Sigmoid colon (tissue), 7 donors: Measurements from ENCODE around the gene CCDC170. TPM values are rescaled to one million over a fixed set of nuclear protein-coding genes. Genes with fewer than 3 reads are reported as not detected.

Experiments
- DNase-seq: peaks from one replicate; pipeline ENCODE4 v3.0.0-alpha.2; 2019
- H3K27ac ChIP-seq, 4 donors: fragments of 200-600 bp; sonication (generic); one replicate each; pipeline ENCODE4 v1.5.1; 2016 to 2019; ENCODE audit warnings: mild to moderate bottlenecking in 1 of 4
- H3K27me3 ChIP-seq, 3 donors: fragments of 200-600 bp; sonication (generic); one replicate each; pipeline ENCODE4 v1.5.1; 2019; ENCODE audit warnings: mild to moderate bottlenecking in 1 of 3
- H3K36me3 ChIP-seq, 4 donors: fragments of 200-600 bp; sonication (generic); one replicate each; pipeline ENCODE4 v1.5.1; 2016 to 2019
- H3K4me1 ChIP-seq, 4 donors: fragments of 200-600 bp; sonication (generic); one replicate each; pipeline ENCODE4 v1.5.1; 2017 to 2019
- H3K4me3 ChIP-seq, 4 donors: fragments of 200-600 bp; sonication (generic); one replicate each; pipeline ENCODE4 v1.5.1; 2017 to 2019; ENCODE audit warnings: mild to moderate bottlenecking in 2 of 4, moderate library complexity in 1 of 4
- H3K9me3 ChIP-seq, 4 donors: fragments of 200-600 bp in 3 of 4; sonication (generic) in 3 of 4; one replicate each; pipeline versions ENCODE4 v1.5.1 to v1.6.1; 2013 to 2019
- CTCF ChIP-seq, 4 experiments: fragments of 450-650 bp in 3 of 4; fragments of 200-600 bp in 1 of 4; IDR thresholded peaks; one replicate each; pipeline ENCODE4 v1.5.1; 2016 to 2019; ENCODE audit warnings: antibody characterized with exemption in 4 of 4, mild to moderate bottlenecking in 3 of 4, moderate library complexity in 2 of 4
- EP300 ChIP-seq, 4 donors: sonication (generic); formaldehyde crosslinking; IDR thresholded peaks; one replicate each; pipeline ENCODE4 v1.6.1; 2017; ENCODE audit warnings: antibody characterized with exemption in 4 of 4
- POLR2A ChIP-seq, 2 donors: fragments of 450-650 bp; IDR thresholded peaks; one replicate each; pipeline ENCODE4 v1.6.1; 2016; ENCODE audit warnings: antibody characterized with exemption in 2 of 2, mild to moderate bottlenecking in 2 of 2, moderate library complexity in 2 of 2
- POLR2AphosphoS5 ChIP-seq, 4 donors: sonication (generic); formaldehyde crosslinking; IDR thresholded peaks; one replicate each; pipeline ENCODE4 v1.6.1; 2017; ENCODE audit warnings: antibody characterized with exemption in 4 of 4
- WGBS, 2 donors: extraction: QIAGEN DNeasy Blood & Tissue Kit; methylation state at CpG; one replicate each; pipeline ENCODE4 v1.1.7; 2013; 5-methylcytosine and 5-hydroxymethylcytosine counted together
- intact Hi-C: fragments of 100-400 bp; cut with DNase I; formaldehyde crosslinking; loops from one replicate; pipeline ENCODE4 v1.15.1; 2023
- polyA plus RNA-seq, 3 donors: library from polyadenylated mRNA; stranded (reverse); fragments of 200-250 nt; gene quantifications; one replicate each; pipeline ENCODE4 v1.2.3, GENCODE V29; 2013
- total RNA-seq, 4 donors: library from RNA; depleted of rRNA; stranded (reverse); fragments of >200 nt; gene quantifications; one replicate each; pipeline ENCODE4 v1.1.0, GENCODE V29; 2016
- donor health status: healthy with polysubstance abuse.
- donor health status: Bipolar disorder and iron deficiency.
- donor health status: healthy.

Gene CCDC170
- total and polyA plus RNA-seq, 7 donors, result 0.33 to 2.5 (median 0.66) TPM

- no peak overlapping the region for H3K4me3 ChIP-seq
- 96 to 97% methylated on average over 2 of the region's 2 CpGs for WGBS, 2 donors
- H3K36me3 ChIP-seq, result no peaks in the 10 kb centered on the region
- intact Hi-C loops, result no loop called here
- TF ChIP-seq EP300 (IDR thresholded peaks at IDR 0.05) (no peak), CTCF (IDR thresholded peaks at IDR 0.05) (no peak), POLR2AphosphoS5 (IDR thresholded peaks at IDR 0.05) (no peak), POLR2A (IDR thresholded peaks at IDR 0.05) (no peak)
- no peaks in the 10 kb centered on the region for H3K9me3 ChIP-seq
- no peak for DNase-seq
- H3K27me3 ChIP-seq, result no peaks in the 10 kb centered on the region
- H3K27ac ChIP-seq, result no peak overlapping the region
- H3K4me1 ChIP-seq, result no peaks in the 10 kb centered on the region
Measured at GRCh38 chr6:151617539-151617938, 123.7 kb downstream of the CCDC170 start.

- Histone ChIP-seq H3K36me3 (no peaks in the 10 kb centered on the region), H3K4me3 (no peak overlapping the region), H3K4me1 (no peaks in the 10 kb centered on the region), H3K27me3 (no peaks in the 10 kb centered on the region), H3K27ac (no peak overlapping the region), H3K9me3 (no peaks in the 10 kb centered on the region)
- TF ChIP-seq POLR2AphosphoS5 (IDR thresholded peaks at IDR 0.05) (no peak), CTCF (IDR thresholded peaks at IDR 0.05) (no peak), EP300 (IDR thresholded peaks at IDR 0.05) (no peak), POLR2A (IDR thresholded peaks at IDR 0.05) (no peak)
- 89 to 95% methylated on average over 4 of the region's 4 CpGs for WGBS, 2 donors
- DNase-seq, result no peak
- intact Hi-C loops, result no loop called here
Measured at GRCh38 chr6:151618717-151619116, 124.9 kb downstream of the CCDC170 start.

GRCh38 chr6:151620179-151620578 lies 126.4 kb downstream of the CCDC170 start:
- H3K9me3 ChIP-seq, result no peaks in the 10 kb centered on the region
- no peak overlapping the region for H3K27ac ChIP-seq
- no peaks in the 10 kb centered on the region for H3K36me3 ChIP-seq
- TF ChIP-seq POLR2A (IDR thresholded peaks at IDR 0.05), result no peak
- no peak for TF ChIP-seq CTCF (IDR thresholded peaks at IDR 0.05)
- TF ChIP-seq EP300 (IDR thresholded peaks at IDR 0.05), result no peak
- TF ChIP-seq POLR2AphosphoS5 (IDR thresholded peaks at IDR 0.05), result no peak
- DNase-seq, result no peak
- intact Hi-C loops, result no loop called here
- H3K27me3 ChIP-seq, result no peaks in the 10 kb centered on the region
- 40 to 77% methylated on average over 4 of the region's 4 CpGs for WGBS, 2 donors
- no peaks in the 10 kb centered on the region for H3K4me1 ChIP-seq
- H3K4me3 ChIP-seq, result no peak overlapping the region

- Histone ChIP-seq H3K4me3 (no peak overlapping the region), H3K4me1 (no peaks in the 10 kb centered on the region), H3K27ac (no peak overlapping the region), H3K36me3 (no peaks in the 10 kb centered on the region), H3K9me3 (no peaks in the 10 kb centered on the region), H3K27me3 (no peaks in the 10 kb centered on the region)
- TF ChIP-seq POLR2A (IDR thresholded peaks at IDR 0.05), result no peak
- TF ChIP-seq POLR2AphosphoS5 (IDR thresholded peaks at IDR 0.05), result no peak
- TF ChIP-seq EP300 (IDR thresholded peaks at IDR 0.05), result no peak
- TF ChIP-seq CTCF (IDR thresholded peaks at IDR 0.05), result no peak
- no peak for DNase-seq
- intact Hi-C loops, result no loop called here
- WGBS, 2 donors, result 79 to 86% methylated on average over 2 of the region's 2 CpGs
Measured at GRCh38 chr6:151624071-151624470, 130.3 kb downstream of the CCDC170 start.

GRCh38 chr6:151624481-151624880 lies 130.7 kb downstream of the CCDC170 start:
- intact Hi-C loops, result no loop called here
- Histone ChIP-seq H3K27me3 (no peaks in the 10 kb centered on the region), H3K4me3 (no peak overlapping the region), H3K27ac (no peak overlapping the region), H3K4me1 (no peaks in the 10 kb centered on the region), H3K36me3 (no peaks in the 10 kb centered on the region), H3K9me3 (no peaks in the 10 kb centered on the region)
- DNase-seq, result no peak
- TF ChIP-seq EP300 (IDR thresholded peaks at IDR 0.05) (no peak), CTCF (IDR thresholded peaks at IDR 0.05) (no peak), POLR2A (IDR thresholded peaks at IDR 0.05) (no peak), POLR2AphosphoS5 (IDR thresholded peaks at IDR 0.05) (no peak)
- 85 to 90% methylated on average over 5 of the region's 5 CpGs for WGBS, 2 donors
